PC-3 (cell line): ENCODE measurements around the gene KCNH5. TPM values are rescaled to one million over a fixed set of nuclear protein-coding genes. Genes with fewer than 3 reads are reported as not detected.

Experiments used
- ATAC-seq: fragments of 200-7000 bp; cut with Tn5 transposase; 2 replicates; pipeline ENCODE4 v1.9.1; 2020; ENCODE audit warnings: mild to moderate bottlenecking, moderate library complexity
- BruUV-seq: library from RNA; stranded (reverse); fragments of 400-500 nt; replicated peaks from 2 replicates; lab custom pipeline; 2021; lab: Mats Ljungman, UMichigan
- CTCF ChIA-PET: fragments of 300-600 bp; sonication (Branson Sonifier 250); formaldehyde crosslinking; loops from one replicate; lab custom pipeline; 2022; ENCODE audit warnings: antibody characterized with exemption; lab: Charles Lee
- POLR2A ChIA-PET: fragments of 300-600 bp; sonication (Branson Sonifier 250); formaldehyde crosslinking; loops from one replicate; lab custom pipeline; 2022; ENCODE audit warnings: antibody characterized with exemption; ENCODE audit not compliant: unreplicated experiment; lab: Charles Lee
- DNase-seq: peaks from one replicate; pipeline ENCODE4 v3.0.0-alpha.2; 2015
- H2AFZ ChIP-seq: fragments of 300-600 bp; sonication (generic); 2 replicates; pipeline ENCODE4 v1.6.0; 2016; ENCODE audit warnings: antibody characterized with exemption, low read length
- H3F3A ChIP-seq: fragments of 300-600 bp; sonication (generic); one replicate; pipeline ENCODE4 v1.6.0; 2017; ENCODE audit warnings: antibody characterized with exemption, low read length, control low read depth, mild to moderate bottlenecking; ENCODE audit not compliant: unreplicated experiment
- H3K27ac ChIP-seq: fragments of 300-600 bp; sonication (generic); 2 replicates; pipeline ENCODE4 v1.5.1; 2016; ENCODE audit warnings: mild to moderate bottlenecking, low read length
- H3K27me3 ChIP-seq: fragments of 300-600 bp; sonication (generic); 2 replicates; pipeline ENCODE4 v1.6.1; 2016; ENCODE audit warnings: low read length, mixed read lengths
- H3K36me3 ChIP-seq: fragments of 300-600 bp; sonication (generic); 2 replicates; pipeline ENCODE4 v1.6.1; 2016; ENCODE audit warnings: low read depth, mixed run types, low read length, mixed read lengths
- H3K4me1 ChIP-seq: fragments of 300-600 bp; sonication (generic); 2 replicates; pipeline ENCODE4 v1.5.1; 2016; ENCODE audit warnings: low read length; ENCODE audit not compliant: insufficient read depth
- H3K4me2 ChIP-seq: fragments of 300-600 bp; sonication (generic); 2 replicates; pipeline ENCODE4 v1.6.0; 2016; ENCODE audit warnings: low read length
- H3K4me3 ChIP-seq: fragments of 300-600 bp; sonication (generic); 2 replicates; pipeline ENCODE4 v1.5.1; 2016; ENCODE audit warnings: mild to moderate bottlenecking, low read length, mixed read lengths
- H3K79me2 ChIP-seq: fragments of 300-600 bp; sonication (generic); 2 replicates; pipeline ENCODE4 v1.6.1; 2017; ENCODE audit warnings: low read length, mixed read lengths
- H3K9ac ChIP-seq: fragments of 300-600 bp; sonication (generic); 2 replicates; pipeline ENCODE4 v1.6.0; 2016; ENCODE audit warnings: mild to moderate bottlenecking, low read length
- H3K9me2 ChIP-seq: fragments of 300-600 bp; sonication (generic); replicated peaks from 2 replicates; pipeline ENCODE4 v1.6.1; 2016; ENCODE audit warnings: mixed run types, low read length, mixed read lengths
- H3K9me3 ChIP-seq: fragments of 300-600 bp; sonication (generic); 2 replicates; pipeline ENCODE4 v1.6.1; 2016; ENCODE audit warnings: low read length, mixed read lengths
- H4K20me1 ChIP-seq: fragments of 300-600 bp; sonication (generic); 2 replicates; pipeline ENCODE4 v1.6.1; 2016; ENCODE audit warnings: low read length, mixed read lengths
- EZH2 ChIP-seq: fragments of 300-600 bp; sonication (generic); IDR thresholded peaks from one replicate; pipeline ENCODE4 v1.6.1; 2017; ENCODE audit warnings: antibody characterized with exemption, mild to moderate bottlenecking, low read length; ENCODE audit not compliant: unreplicated experiment
- EZH2phosphoT487 ChIP-seq: fragments of 300-600 bp; sonication (generic); IDR thresholded peaks from 2 replicates; pipeline ENCODE4 v1.6.1; 2018; ENCODE audit warnings: mild to moderate bottlenecking, antibody characterized with exemption, low read length, borderline replicate concordance
- intact Hi-C: fragments of 100-400 bp; cut with micrococcal nuclease; formaldehyde crosslinking; loops from 2 replicates; pipeline ENCODE4 v1.9.0; 2023
- total RNA-seq: library from RNA; depleted of rRNA; stranded (reverse); fragments of >200 nt; gene quantifications from 2 replicates; pipeline ENCODE4 v1.2.3, GENCODE V29; 2014
- TF ChIP-seq, protein P1 (sequence below): fragments of 300-600 bp; sonication (generic); conservative IDR thresholded peaks from 2 replicates; pipeline ENCODE4 v1.5.1; 2017; ENCODE audit warnings: antibody characterized with exemption, low read depth, mild to moderate bottlenecking, low read length

The KCNH5 gene
- total RNA-seq, 1 experiment from 2014 or later = not detected

DNA sequence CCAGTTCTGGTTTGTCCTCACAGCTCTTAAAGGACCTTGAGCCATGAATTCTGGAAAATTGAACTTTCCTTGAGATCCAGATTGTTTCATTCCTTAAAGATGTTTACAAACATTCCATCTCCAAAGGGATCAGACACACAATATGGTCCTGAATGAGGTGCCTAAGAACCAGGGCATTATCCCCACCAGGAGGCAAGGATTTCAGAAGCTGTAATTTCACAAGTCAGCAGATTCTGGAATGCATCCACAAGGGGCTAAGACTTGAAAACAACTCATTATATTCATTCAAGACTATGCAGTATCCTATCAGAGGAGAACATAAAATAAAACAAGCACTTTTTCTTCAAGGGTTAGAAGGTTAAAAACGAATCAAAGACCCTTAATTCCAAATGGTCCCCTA lies 15.1 kb downstream of the KCNH5 start:
- no peaks in the 10 kb centered on the region for H3K79me2 ChIP-seq
- TF ChIP-seq EZH2phosphoT487 (no peak), EZH2 (no peak)
- TF ChIP-seq, protein P1, sequence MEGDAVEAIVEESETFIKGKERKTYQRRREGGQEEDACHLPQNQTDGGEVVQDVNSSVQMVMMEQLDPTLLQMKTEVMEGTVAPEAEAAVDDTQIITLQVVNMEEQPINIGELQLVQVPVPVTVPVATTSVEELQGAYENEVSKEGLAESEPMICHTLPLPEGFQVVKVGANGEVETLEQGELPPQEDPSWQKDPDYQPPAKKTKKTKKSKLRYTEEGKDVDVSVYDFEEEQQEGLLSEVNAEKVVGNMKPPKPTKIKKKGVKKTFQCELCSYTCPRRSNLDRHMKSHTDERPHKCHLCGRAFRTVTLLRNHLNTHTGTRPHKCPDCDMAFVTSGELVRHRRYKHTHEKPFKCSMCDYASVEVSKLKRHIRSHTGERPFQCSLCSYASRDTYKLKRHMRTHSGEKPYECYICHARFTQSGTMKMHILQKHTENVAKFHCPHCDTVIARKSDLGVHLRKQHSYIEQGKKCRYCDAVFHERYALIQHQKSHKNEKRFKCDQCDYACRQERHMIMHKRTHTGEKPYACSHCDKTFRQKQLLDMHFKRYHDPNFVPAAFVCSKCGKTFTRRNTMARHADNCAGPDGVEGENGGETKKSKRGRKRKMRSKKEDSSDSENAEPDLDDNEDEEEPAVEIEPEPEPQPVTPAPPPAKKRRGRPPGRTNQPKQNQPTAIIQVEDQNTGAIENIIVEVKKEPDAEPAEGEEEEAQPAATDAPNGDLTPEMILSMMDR = no peak
- ChIA-PET CTCF (no interaction called here), POLR2A (no interaction called here)
- intact Hi-C loops = no loop called here
- no peak for DNase-seq
- BruUV-seq = no TSS peak
- peaks cover 50% of the 10 kb centered on the region; the same call in 1 of the 2 replicates for H3K27me3 ChIP-seq
- H3K27ac ChIP-seq = no peak overlapping the region
- no peaks in the 10 kb centered on the region for H3K4me1 ChIP-seq
- no peaks in the 10 kb centered on the region for H4K20me1 ChIP-seq
- H2AFZ ChIP-seq = no peak overlapping the region
- H3K4me2 ChIP-seq = no peak overlapping the region
- no peak overlapping the region for H3K9ac ChIP-seq
- H3K36me3 ChIP-seq = no peaks in the 10 kb centered on the region
- H3F3A ChIP-seq = no peaks in the 10 kb centered on the region
- no peaks in the 10 kb centered on the region for H3K9me3 ChIP-seq
- H3K9me2 ChIP-seq = no peaks in the 10 kb centered on the region
- no peak for ATAC-seq
- H3K4me3 ChIP-seq = no peak overlapping the region

DNA sequence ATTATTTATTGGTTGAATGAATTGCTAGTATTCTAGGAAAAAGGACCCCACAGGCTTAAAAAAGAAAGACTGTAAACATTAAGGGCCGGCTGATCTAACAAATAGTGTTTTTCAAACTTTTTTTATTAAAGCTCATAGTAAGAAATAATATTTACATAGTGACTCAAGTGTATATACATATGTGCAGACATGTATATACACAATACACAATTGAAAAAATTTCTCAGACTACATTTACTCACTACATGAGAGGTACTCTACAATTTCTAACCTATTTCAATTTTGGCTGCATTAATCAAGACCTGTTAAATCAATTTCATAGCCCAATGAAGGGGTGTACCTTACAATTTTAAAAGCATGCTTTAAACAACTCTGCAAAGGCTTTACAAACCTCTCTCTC lies 17.5 kb downstream of the KCNH5 start:
- Histone ChIP-seq H3K4me2 (no peak overlapping the region), H3K4me1 (no peaks in the 10 kb centered on the region), H3K27ac (no peak overlapping the region), H3K27me3 (peaks cover 28% of the 10 kb centered on the region; the same call in 1 of the 2 replicates), H3K9ac (no peak overlapping the region), H2AFZ (no peak overlapping the region), H3K79me2 (no peaks in the 10 kb centered on the region), H3K4me3 (no peak overlapping the region), H3K9me2 (no peaks in the 10 kb centered on the region), H4K20me1 (no peaks in the 10 kb centered on the region), H3K36me3 (no peaks in the 10 kb centered on the region), H3F3A (no peaks in the 10 kb centered on the region), H3K9me3 (no peaks in the 10 kb centered on the region)
- TF ChIP-seq, protein P1 = no peak
- TF ChIP-seq EZH2 = no peak
- CTCF ChIA-PET = no interaction called here
- POLR2A ChIA-PET = no interaction called here
- no TSS peak for BruUV-seq
- intact Hi-C loops = no loop called here
- DNase-seq (no peak), ATAC-seq (peak; percentile 42; the same call in 1 of the 2 replicates)

DNA sequence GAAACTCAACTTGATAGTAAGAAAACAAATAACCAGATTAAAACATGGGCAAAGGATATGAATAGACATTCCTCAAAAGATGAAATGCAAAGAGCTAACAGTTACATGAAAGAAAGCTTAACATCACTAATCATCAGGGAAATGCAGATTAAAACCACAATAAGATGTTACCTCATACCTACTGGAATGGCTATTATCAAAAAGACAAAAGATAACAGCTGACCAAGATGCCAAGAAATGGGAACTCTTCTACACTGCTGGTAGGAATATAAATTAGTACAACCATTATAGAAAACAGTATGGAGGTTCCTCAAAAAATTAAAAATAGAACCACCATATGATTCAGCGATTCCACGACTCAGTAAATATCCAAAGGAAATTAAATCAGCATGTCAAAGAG lies 18.8 kb downstream of the KCNH5 start:
- Histone ChIP-seq H3K27ac (no peak overlapping the region), H3F3A (no peaks in the 10 kb centered on the region), H4K20me1 (no peaks in the 10 kb centered on the region), H3K4me1 (no peaks in the 10 kb centered on the region), H3K9ac (no peak overlapping the region), H3K4me3 (no peak overlapping the region), H3K4me2 (no peak overlapping the region), H3K27me3 (peaks cover 21% of the 10 kb centered on the region; the same call in 1 of the 2 replicates), H3K9me3 (no peaks in the 10 kb centered on the region), H3K9me2 (no peaks in the 10 kb centered on the region), H3K79me2 (no peaks in the 10 kb centered on the region), H3K36me3 (no peaks in the 10 kb centered on the region), H2AFZ (no peak overlapping the region)
- ChIA-PET CTCF (no interaction called here), POLR2A (no interaction called here)
- DNase-seq = no peak
- intact Hi-C loops = no loop called here
- TF ChIP-seq EZH2phosphoT487 (no peak), EZH2 (no peak)
- TF ChIP-seq, protein P1 = no peak
- ATAC-seq = no peak
- BruUV-seq = no TSS peak
